ENCODE data around the gene UBN1.
"Not testable (repeated sequence)": the region's sequence is repeated elsewhere in the genome, so short reads cannot be mapped to it uniquely, and the experiment has no call there.

UBN1 gene

DNA sequence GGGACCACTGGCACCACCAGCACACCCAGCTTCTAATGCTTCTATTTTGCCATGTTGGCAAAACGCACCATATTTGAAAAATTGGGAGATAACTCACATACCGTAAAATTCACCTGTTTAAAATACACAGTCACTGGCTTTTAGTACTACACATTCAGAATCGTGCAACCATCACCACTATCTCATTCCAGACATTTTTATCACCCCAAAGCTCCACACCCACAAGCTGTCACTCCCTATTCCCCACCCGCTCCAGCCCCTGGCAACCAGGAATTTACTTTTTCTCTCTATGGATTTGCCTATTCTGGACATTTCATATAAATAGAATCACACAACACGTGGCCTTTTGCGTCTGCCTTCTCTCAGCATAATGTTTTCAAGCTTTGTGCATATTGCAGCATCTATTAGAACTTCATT, 64.7 kb downstream of the UBN1 start:
- DNase-seq, result no peak

DNA sequence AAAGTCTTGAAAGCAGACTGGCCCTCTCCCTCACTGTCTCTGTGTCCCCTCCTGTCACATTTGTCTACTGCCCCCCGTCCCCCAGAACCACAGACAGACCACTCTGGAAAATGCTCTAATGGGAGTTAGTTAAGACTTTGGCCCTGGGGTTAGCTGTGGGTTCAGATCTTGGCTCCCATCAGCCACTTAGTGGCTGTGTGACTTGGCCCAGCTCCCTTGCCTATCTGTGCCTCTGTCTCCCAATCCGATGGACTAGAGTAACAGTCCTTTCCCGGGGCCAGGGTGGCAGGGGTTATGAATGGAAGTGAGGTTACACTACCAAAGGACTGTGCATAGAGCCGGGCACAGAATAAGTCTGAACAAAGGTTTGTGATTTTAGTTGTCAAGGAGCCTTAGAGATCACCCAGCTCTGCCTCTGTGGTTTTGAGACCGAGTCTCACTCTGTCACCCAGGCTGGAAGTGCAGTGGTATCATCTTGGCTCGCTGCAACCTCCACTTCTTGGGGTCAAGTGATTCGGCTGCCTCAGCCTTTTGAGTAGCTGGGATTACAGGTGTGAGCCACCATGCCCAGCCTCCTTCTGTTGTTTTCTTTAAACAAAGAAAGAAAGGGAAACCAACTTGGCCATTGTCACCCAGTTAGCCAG, 66.0 kb downstream of the UBN1 start:
- no peak for DNase-seq

DNA sequence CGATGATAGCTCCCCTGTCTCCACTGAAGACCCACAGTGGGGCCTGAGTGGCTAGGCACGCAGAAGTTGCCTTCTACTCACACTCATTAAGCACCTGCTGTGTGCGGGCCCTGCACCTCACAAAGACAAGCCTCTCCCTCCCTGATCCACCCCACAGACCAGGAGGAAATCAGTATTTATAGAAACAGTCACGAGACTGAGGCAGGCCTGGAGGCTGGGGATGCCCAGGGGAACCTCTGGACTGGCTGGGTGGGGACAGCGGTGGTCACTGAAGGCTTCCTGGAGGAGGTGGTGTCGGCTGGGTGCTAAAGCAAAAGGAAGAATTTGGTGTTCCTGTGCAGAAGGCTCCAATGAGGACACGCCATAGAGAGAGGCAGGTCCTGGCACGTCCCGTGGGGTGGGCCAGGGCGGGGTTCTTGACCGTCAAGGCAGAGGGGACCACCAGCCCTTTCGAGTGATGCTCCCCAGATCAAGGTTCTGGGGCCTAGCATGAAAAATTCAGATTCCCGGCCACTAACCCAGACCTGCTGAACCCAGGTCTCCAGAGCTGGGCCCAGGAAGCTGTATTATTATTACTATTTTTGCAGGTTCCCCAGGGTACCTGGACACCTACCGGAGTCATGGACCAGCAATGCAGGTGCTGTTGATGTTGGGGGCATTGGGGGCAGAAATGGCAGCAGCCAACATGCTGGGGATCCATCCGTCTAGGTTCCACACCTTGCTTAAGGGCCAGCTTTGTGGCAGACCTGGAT, 66.7 kb downstream of the UBN1 start:
- no peak for DNase-seq

- no peak for DNase-seq
Observed at GRCh38 chr16:4914528-4915225, 67.4 kb downstream of the UBN1 start.

DNA sequence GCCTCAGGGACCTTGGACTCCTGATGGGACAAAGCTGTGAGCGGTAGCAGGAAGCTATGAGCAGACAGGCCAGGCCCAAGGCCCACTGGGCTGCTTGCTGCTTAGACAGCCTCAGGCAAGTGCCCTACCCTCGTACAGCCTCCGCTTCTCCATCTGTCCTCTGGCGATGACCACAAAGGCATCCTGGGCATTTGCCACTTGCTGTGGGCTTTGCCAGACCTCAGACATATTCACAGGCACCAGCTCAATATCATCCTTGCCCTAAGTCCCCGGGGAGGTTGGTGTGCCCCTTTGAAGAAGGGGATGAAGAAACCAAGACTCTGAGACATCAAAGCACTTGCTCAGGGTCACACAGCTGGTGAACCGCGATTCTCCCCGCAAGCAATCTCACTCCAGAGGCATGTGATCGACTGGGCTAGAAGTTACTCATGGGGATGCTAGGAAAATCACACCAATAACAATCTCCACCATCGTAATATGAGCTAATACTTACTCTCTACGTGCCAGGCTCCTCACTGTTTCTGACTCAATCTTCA, 68.0 kb downstream of the UBN1 start:
- no peak for DNase-seq

DNA sequence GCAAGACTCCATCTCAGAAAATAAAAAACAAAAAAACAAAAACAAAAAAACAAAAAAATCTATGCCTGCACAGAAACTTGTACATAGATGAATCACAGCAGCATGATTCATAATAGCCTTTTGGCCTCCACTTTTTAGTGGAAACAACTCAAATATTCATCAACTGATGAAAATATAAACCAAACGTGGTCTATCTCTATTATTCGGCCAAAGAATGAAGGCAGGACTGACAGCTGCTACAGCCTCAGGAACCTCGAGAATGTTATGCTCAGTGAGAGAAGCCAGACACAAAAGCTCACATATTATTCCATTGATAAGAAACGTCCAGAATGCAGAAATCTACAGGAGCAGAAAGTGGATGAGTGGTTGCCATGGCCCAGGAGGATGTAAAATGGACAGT, 69.8 kb downstream of the UBN1 start:
- no peak for DNase-seq

- DNase-seq, result peak; percentile 70
Observed at GRCh38 chr16:4918781-4919251, 71.5 kb downstream of the UBN1 start.

DNA sequence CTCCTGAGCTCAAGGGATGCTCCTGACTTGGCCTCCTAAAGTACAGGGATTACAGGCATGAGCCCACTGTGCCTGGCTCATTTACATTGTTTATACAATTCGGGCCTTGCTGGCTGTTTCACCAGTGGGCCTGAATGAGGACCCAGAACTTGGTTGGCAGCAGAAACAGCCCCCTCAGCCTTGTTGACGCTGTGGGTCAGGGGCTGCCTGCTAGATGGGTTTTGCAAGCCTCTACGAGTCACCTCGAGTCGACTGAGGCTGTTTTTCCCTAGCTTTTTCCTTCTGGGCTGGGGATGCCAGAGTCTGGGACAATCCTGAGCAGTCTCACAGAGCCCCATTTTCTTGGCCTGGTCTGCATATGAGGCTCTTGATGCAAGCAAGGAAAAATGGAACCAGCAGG, 73.5 kb downstream of the UBN1 start:
- DNase-seq, result no peak

DNA sequence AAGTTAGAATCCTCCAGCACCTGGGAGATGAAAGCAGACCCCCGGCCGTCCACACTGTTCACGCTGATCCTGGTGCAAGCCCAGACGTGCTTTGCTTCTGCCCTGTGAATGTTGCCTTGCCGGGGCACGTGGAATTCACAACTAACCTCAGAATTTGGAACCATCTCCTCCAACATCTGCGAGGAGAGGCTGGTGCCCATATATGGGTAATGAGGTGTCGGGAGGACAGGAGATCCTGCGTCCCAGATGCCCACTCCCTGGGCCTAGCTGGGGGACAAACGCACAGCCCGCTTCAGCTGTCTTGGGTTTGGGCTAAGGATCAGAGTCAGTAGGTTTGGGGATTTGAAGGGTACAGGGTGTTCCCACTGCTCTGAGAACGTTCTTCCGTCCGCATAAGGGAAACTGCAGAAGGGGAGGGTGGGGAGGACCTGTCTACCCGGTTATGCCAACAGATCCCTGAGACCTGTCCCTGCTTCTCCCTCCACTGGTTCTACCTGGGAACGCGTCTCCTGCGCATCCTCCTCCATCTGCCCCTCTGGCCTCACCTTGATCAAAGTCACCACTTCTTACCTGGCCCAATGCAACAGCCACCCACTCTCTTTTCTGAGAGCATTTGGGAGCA, 75.6 kb downstream of the UBN1 start:
- DNase-seq, result no peak

GRCh38 chr16:4923853-4924252, 76.6 kb downstream of the UBN1 start:
- DNase-seq, result no peak

GRCh38 chr16:4924593-4925292, 77.5 kb downstream of the UBN1 start:
- peak; percentile 80 for DNase-seq

DNA sequence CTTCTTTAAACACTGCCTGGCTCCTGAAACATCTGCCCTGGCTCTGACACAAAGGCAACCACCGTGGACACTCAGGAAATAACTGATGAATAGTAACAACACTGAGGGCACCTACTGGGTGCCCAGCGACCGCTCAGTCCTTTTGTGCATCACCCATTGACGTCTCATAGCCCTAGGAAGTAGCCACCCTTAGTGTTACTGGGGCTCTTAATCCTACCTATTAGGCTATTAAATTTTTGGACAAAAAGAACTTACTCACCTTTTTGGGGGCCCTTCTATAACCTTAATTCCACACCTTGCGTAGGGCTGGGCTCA, 78.0 kb downstream of the UBN1 start:
- DNase-seq, result no peak

DNA sequence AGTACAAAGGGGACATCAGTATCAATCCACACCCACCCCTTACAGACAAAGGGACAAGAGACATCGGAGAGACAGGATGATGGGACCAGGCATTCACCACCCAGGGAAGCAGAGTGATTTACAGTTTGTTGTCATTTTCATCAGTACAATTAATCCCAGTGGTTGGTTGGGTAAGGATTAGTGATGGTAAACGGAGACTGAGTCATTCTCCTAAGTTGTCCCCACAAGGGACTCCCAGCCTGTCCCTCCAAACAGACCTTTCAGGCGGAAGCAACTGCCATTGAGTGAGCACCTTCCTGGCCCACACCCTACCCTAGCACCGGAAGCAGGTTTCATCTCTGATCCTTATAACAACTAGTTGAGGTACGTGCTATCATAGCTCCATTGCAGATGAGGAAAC, 78.5 kb downstream of the UBN1 start:
- DNase-seq, result no peak

GRCh38 chr16:4926928-4927327, 79.6 kb downstream of the UBN1 start:
- no peak for DNase-seq

DNA sequence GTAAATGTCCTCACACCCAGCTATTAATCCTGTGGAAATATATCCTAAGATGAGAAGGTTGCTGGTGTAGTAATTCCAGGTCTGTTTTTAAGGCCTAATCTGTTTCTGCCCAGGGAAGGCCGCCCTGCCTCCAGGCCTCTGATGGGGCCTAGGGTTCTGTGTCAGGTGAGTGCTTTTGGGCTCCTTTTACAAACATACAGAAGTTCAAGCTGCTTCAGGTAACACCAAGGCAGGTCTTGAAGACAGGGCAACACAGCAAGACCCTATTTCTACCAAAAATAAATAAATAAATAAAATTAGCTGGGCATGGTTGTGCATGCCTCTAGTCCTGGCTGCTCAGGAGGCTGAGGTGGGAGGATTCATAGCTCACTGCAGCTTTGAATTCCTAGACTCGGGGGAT, 80.4 kb downstream of the UBN1 start:
- DNase-seq, result no peak

DNA sequence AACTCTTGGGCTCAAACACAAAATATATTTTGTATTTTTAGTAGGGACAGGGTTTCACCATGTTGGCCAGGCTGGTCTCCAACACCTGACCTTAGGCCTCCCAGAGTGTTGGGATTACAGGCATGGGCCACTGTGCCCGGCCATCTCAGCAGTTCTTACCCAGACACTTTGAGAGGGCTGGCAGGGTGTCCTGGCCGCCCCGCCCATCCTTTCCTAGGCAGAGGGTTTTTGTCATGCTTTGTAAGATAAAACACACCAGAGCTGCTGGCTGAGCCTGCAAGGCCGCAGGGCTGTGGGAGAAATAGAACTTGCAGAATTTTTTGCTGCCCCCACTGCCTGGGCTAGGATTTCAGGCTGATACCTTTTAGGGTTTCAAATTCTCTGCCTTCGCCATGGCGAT, 80.9 kb downstream of the UBN1 start:
- no peak for DNase-seq

GRCh38 chr16:4929619-4930018, 82.3 kb downstream of the UBN1 start:
- not testable (repeated sequence) for DNase-seq

DNA sequence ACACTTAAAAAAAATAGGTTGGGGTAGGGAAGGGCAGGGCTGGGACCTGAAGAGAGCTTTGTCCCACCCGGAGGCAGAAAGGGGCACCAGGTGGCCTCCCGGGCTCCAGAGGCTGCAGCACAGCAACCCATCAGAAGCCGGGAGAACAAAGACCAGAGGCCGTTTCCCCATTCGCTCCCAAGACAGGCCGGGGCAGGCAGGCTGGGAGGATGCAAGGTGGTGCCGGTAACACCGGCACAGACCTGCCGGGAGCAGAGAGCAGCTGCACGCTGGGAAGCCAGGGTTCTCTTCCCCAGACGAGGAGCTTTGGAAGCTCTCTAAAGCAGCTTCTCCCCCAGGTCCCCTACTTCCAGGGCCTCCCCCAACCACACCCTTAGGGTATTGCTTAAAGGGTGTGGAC, 84.1 kb downstream of the UBN1 start:
- DNase-seq, result no peak
